Measurements from ENCODE around the gene NNT.
"Not testable (repeated sequence)": the region's sequence is repeated elsewhere in the genome, so short reads cannot be mapped to it uniquely, and the experiment has no call there.

Gene NNT

GRCh38 chr5:43666728-43667127, 63.7 kb downstream of the NNT start:
- not testable (repeated sequence) for DNase-seq (ENCODE audit: low read depth)

GRCh38 chr5:43667379-43667778, 64.4 kb downstream of the NNT start:
- DNase-seq (ENCODE audit: low read depth), result not testable (repeated sequence)

GRCh38 chr5:43674536-43674935, 71.6 kb downstream of the NNT start:
- DNase-seq (ENCODE audit: low read depth), result no peak

- DNase-seq (ENCODE audit: low read depth), result no peak
These were observed 72.4 kb downstream of the NNT start for GRCh38 chr5:43675357-43675756.

GRCh38 chr5:43676083-43676840, 73.3 kb downstream of the NNT start:
- no peak for DNase-seq (ENCODE audit: low read depth)

GRCh38 chr5:43677253-43677652, 74.3 kb downstream of the NNT start:
- no peak for DNase-seq (ENCODE audit: low read depth)

- DNase-seq (ENCODE audit: low read depth), result no peak
These were observed 76.2 kb downstream of the NNT start for GRCh38 chr5:43679214-43679613.

- no peak for DNase-seq (ENCODE audit: low read depth)
These were observed 77.3 kb downstream of the NNT start for GRCh38 chr5:43680286-43680685.

- no peak for DNase-seq (ENCODE audit: low read depth)
These were observed 81.0 kb downstream of the NNT start for GRCh38 chr5:43683884-43684471.

- DNase-seq (ENCODE audit: low read depth), result no peak
These were observed 82.4 kb downstream of the NNT start for GRCh38 chr5:43685252-43685950.

GRCh38 chr5:43687275-43687674, 84.3 kb downstream of the NNT start:
- no peak for DNase-seq (ENCODE audit: low read depth)

GRCh38 chr5:43691275-43691674, 88.3 kb downstream of the NNT start:
- no peak for DNase-seq (ENCODE audit: low read depth)

- DNase-seq (ENCODE audit: low read depth), result no peak
These were observed 88.9 kb downstream of the NNT start for GRCh38 chr5:43691893-43692292.

- DNase-seq (ENCODE audit: low read depth), result no peak
These were observed 90.4 kb downstream of the NNT start for GRCh38 chr5:43693411-43693810.

- no peak for DNase-seq (ENCODE audit: low read depth)
These were observed 91.0 kb downstream of the NNT start for GRCh38 chr5:43694027-43694426.

- DNase-seq (ENCODE audit: low read depth), result not testable (repeated sequence)
These were observed 93.5 kb downstream of the NNT start for GRCh38 chr5:43696444-43696843.

- DNase-seq (ENCODE audit: low read depth), result no peak
These were observed 96.9 kb downstream of the NNT start for GRCh38 chr5:43699910-43700309.

GRCh38 chr5:43700601-43701000, 97.6 kb downstream of the NNT start:
- no peak for DNase-seq (ENCODE audit: low read depth)

- no peak for DNase-seq (ENCODE audit: low read depth)
These were observed 98.2 kb downstream of the NNT start for GRCh38 chr5:43701227-43701626.

- no peak for DNase-seq (ENCODE audit: low read depth)
These were observed 99.3 kb downstream of the NNT start for GRCh38 chr5:43702293-43702692.

GRCh38 chr5:43702815-43703214, 99.8 kb downstream of the NNT start:
- no peak for DNase-seq (ENCODE audit: low read depth)

- no peak for DNase-seq (ENCODE audit: low read depth)
These were observed 101.3 kb downstream of the NNT start for GRCh38 chr5:43704243-43704642.

- DNase-seq (ENCODE audit: low read depth), result not testable (repeated sequence)
These were observed 103.6 kb downstream of the NNT start for GRCh38 chr5:43706576-43706975.
